Neuron (in vitro differentiated cells): ENCODE data around the gene CDH2.

ENCODE experiments used
- H2AFZ ChIP-seq: one replicate; pipeline ENCODE4 v1.6.1; 2013; ENCODE audit warnings: low read depth, mild to moderate bottlenecking, inconsistent platforms, low read length, moderate library complexity
- H3K27me3 ChIP-seq: one replicate; pipeline ENCODE4 v1.6.1; 2013; ENCODE audit warnings: low read length; ENCODE audit not compliant: insufficient read depth
- H3K36me3 ChIP-seq: one replicate; pipeline ENCODE4 v1.6.1; 2013; ENCODE audit warnings: low read length; ENCODE audit not compliant: insufficient read depth
- H3K4me1 ChIP-seq: one replicate; pipeline ENCODE4 v1.6.1; 2013; ENCODE audit warnings: low read length; ENCODE audit not compliant: insufficient read depth
- H3K4me3 ChIP-seq: 2 replicates; pipeline ENCODE4 v1.5.1; 2013; ENCODE audit warnings: mild to moderate bottlenecking, low read length, moderate library complexity
- H3K9me3 ChIP-seq: one replicate; pipeline ENCODE4 v1.6.1; 2013; ENCODE audit warnings: low read length

CDH2 gene

GRCh38 chr18:28161608-28162599, 15.0 kb downstream of the CDH2 start:
- H2AFZ ChIP-seq, result no peak overlapping the region
- H3K4me3 ChIP-seq, result no peak overlapping the region
- H3K4me1 ChIP-seq, result peaks cover 6% of the 10 kb centered on the region
- H3K27me3 ChIP-seq, result no peaks in the 10 kb centered on the region
- no peaks in the 10 kb centered on the region for H3K9me3 ChIP-seq
- peaks cover 36% of the 10 kb centered on the region for H3K36me3 ChIP-seq

GRCh38 chr18:28159055-28159454, 17.9 kb downstream of the CDH2 start:
- H3K27me3 ChIP-seq, result no peaks in the 10 kb centered on the region

GRCh38 chr18:28158083-28158581, 18.8 kb downstream of the CDH2 start:
- Histone ChIP-seq H2AFZ (no peak overlapping the region), H3K9me3 (no peaks in the 10 kb centered on the region), H3K36me3 (peaks cover 42% of the 10 kb centered on the region), H3K27me3 (no peaks in the 10 kb centered on the region), H3K4me1 (peaks cover 15% of the 10 kb centered on the region), H3K4me3 (no peak overlapping the region)

More at GRCh38 chr18:28159055-28159454, 17.9 kb downstream of the CDH2 start:
- Histone ChIP-seq H3K36me3 (peaks cover 39% of the 10 kb centered on the region), H3K4me3 (no peak overlapping the region), H3K9me3 (no peaks in the 10 kb centered on the region), H3K4me1 (peaks cover 5% of the 10 kb centered on the region), H2AFZ (no peak overlapping the region)

GRCh38 chr18:28153485-28154065, 23.4 kb downstream of the CDH2 start:
- Histone ChIP-seq H3K9me3 (no peaks in the 10 kb centered on the region), H2AFZ (no peak overlapping the region), H3K36me3 (peaks cover 34% of the 10 kb centered on the region)

GRCh38 chr18:28152754-28153153, 24.2 kb downstream of the CDH2 start:
- H3K9me3 ChIP-seq, result no peaks in the 10 kb centered on the region
- H3K4me3 ChIP-seq, result no peak overlapping the region
- no peaks in the 10 kb centered on the region for H3K27me3 ChIP-seq
- peaks cover 27% of the 10 kb centered on the region for H3K36me3 ChIP-seq
- H2AFZ ChIP-seq, result no peak overlapping the region
- peaks cover 35% of the 10 kb centered on the region for H3K4me1 ChIP-seq

More at GRCh38 chr18:28153485-28154065, 23.4 kb downstream of the CDH2 start:
- Histone ChIP-seq H3K27me3 (no peaks in the 10 kb centered on the region), H3K4me1 (peaks cover 31% of the 10 kb centered on the region), H3K4me3 (no peak overlapping the region)

GRCh38 chr18:28152354-28152753, 24.6 kb downstream of the CDH2 start:
- H2AFZ ChIP-seq, result no peak overlapping the region
- H3K27me3 ChIP-seq, result no peaks in the 10 kb centered on the region
- peaks cover 39% of the 10 kb centered on the region for H3K4me1 ChIP-seq
- peaks cover 27% of the 10 kb centered on the region for H3K36me3 ChIP-seq
- no peak overlapping the region for H3K4me3 ChIP-seq
- H3K9me3 ChIP-seq, result no peaks in the 10 kb centered on the region

- H3K36me3 ChIP-seq, result peaks cover 27% of the 10 kb centered on the region
- no peak overlapping the region for H3K4me3 ChIP-seq
- H3K9me3 ChIP-seq, result no peaks in the 10 kb centered on the region
- no peaks in the 10 kb centered on the region for H3K27me3 ChIP-seq
- no peak overlapping the region for H2AFZ ChIP-seq
- peaks cover 40% of the 10 kb centered on the region for H3K4me1 ChIP-seq
Observed at GRCh38 chr18:28151434-28151833, 25.5 kb downstream of the CDH2 start.

- H3K27me3 ChIP-seq, result no peaks in the 10 kb centered on the region
- no peak overlapping the region for H2AFZ ChIP-seq
- H3K4me3 ChIP-seq, result no peak overlapping the region
- peaks cover 40% of the 10 kb centered on the region for H3K4me1 ChIP-seq
- H3K36me3 ChIP-seq, result peaks cover 27% of the 10 kb centered on the region
- no peaks in the 10 kb centered on the region for H3K9me3 ChIP-seq
Observed at GRCh38 chr18:28150925-28151324, 26.0 kb downstream of the CDH2 start.

- Histone ChIP-seq H2AFZ (no peak overlapping the region), H3K4me1 (peaks cover 40% of the 10 kb centered on the region), H3K36me3 (peaks cover 33% of the 10 kb centered on the region), H3K27me3 (no peaks in the 10 kb centered on the region), H3K9me3 (no peaks in the 10 kb centered on the region), H3K4me3 (no peak overlapping the region)
Observed at GRCh38 chr18:28149810-28150420, 27.0 kb downstream of the CDH2 start.

GRCh38 chr18:28147674-28148171, 29.2 kb downstream of the CDH2 start:
- no peaks in the 10 kb centered on the region for H3K27me3 ChIP-seq
- peaks cover 2% of the 10 kb centered on the region for H3K9me3 ChIP-seq
- peaks cover 21% of the 10 kb centered on the region for H3K4me1 ChIP-seq
- no peak overlapping the region for H2AFZ ChIP-seq
- peaks cover 41% of the 10 kb centered on the region for H3K36me3 ChIP-seq
- no peak overlapping the region for H3K4me3 ChIP-seq

GRCh38 chr18:28143725-28144124, 33.2 kb downstream of the CDH2 start:
- H3K4me3 ChIP-seq, result no peak overlapping the region
- H2AFZ ChIP-seq, result no peak overlapping the region
- H3K36me3 ChIP-seq, result peaks cover 72% of the 10 kb centered on the region
- H3K27me3 ChIP-seq, result no peaks in the 10 kb centered on the region
- H3K9me3 ChIP-seq, result peaks cover 2% of the 10 kb centered on the region
- H3K4me1 ChIP-seq, result peaks cover 10% of the 10 kb centered on the region

- H3K4me1 ChIP-seq, result no peaks in the 10 kb centered on the region
- no peak overlapping the region for H2AFZ ChIP-seq
- no peaks in the 10 kb centered on the region for H3K27me3 ChIP-seq
- H3K9me3 ChIP-seq, result peaks cover 1% of the 10 kb centered on the region
- no peak overlapping the region for H3K4me3 ChIP-seq
- H3K36me3 ChIP-seq, result peaks cover 71% of the 10 kb centered on the region
Observed at GRCh38 chr18:28138816-28139215, 38.1 kb downstream of the CDH2 start.

GRCh38 chr18:28136071-28136470, 40.9 kb downstream of the CDH2 start:
- Histone ChIP-seq H3K36me3 (peaks cover 53% of the 10 kb centered on the region), H2AFZ (no peak overlapping the region), H3K4me1 (peaks cover 3% of the 10 kb centered on the region), H3K27me3 (no peaks in the 10 kb centered on the region), H3K4me3 (no peak overlapping the region), H3K9me3 (no peaks in the 10 kb centered on the region)
